Measurements from ENCODE around the gene ROCK2. TPM values are rescaled to one million over a fixed set of nuclear protein-coding genes. Genes with fewer than 3 reads are reported as not detected.

The ROCK2 gene
- total RNA-seq, 4 donors from 2014 or later, result 90.0 to 119 (median 101) TPM

DNA sequence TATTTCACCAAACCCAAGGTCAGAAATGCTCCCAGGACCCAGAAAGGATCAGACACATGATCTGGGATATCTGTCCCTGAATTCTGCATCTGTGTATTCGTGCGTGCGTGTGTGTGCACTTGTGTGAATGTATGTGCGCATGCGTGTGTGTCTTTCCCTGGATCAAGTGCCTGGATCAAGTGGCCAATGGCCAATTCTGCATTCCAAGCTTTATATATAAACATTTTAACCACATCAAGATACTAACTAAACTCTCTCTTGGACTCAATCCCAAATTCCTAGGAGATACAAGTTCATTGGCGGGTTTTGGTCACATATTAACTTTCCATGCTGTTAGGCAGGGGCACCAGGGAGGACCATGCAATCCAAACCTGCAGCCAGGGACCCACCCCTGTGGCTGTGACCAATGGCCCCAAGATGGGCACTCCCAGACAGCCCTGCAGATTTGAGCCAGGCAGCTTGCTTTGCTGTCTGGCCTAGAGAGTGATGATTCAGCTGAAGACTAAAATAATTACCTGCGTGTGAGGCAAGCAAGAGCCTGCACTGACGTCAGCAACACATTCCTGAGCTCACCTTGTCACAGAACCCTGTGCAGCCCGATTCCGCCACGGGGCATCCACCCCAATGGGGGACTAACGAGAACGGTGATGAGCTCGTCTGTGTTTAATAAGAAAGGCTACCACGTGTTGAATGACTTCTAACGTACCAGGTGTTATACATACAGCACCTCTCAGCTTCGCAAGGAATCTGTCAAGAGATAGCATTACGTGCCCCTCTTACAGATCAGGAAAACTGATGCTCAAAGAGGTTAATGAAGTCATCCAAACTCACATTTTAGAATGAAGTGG, 45.3 kb upstream of the ROCK2 start:
- TF ChIP-seq EP300 (IDR thresholded peaks at IDR 0.05) (no peak), POLR2A (IDR thresholded peaks at IDR 0.05; ENCODE audit: low read depth) (no peak), POLR2AphosphoS5 (IDR thresholded peaks at IDR 0.05) (peak; percentile 35 to 44)
- TF ChIP-seq, protein P1, sequence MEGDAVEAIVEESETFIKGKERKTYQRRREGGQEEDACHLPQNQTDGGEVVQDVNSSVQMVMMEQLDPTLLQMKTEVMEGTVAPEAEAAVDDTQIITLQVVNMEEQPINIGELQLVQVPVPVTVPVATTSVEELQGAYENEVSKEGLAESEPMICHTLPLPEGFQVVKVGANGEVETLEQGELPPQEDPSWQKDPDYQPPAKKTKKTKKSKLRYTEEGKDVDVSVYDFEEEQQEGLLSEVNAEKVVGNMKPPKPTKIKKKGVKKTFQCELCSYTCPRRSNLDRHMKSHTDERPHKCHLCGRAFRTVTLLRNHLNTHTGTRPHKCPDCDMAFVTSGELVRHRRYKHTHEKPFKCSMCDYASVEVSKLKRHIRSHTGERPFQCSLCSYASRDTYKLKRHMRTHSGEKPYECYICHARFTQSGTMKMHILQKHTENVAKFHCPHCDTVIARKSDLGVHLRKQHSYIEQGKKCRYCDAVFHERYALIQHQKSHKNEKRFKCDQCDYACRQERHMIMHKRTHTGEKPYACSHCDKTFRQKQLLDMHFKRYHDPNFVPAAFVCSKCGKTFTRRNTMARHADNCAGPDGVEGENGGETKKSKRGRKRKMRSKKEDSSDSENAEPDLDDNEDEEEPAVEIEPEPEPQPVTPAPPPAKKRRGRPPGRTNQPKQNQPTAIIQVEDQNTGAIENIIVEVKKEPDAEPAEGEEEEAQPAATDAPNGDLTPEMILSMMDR (IDR thresholded peaks at IDR 0.05), result no peak
- Histone ChIP-seq H3K9me3 (no peaks in the 10 kb centered on the region), H3K27me3 (no peaks in the 10 kb centered on the region), H3K4me3 (no peak overlapping the region), H3K4me1 (peaks cover 28 to 80% (median 72%) of the 10 kb centered on the region in 4 donors), H3K36me3 (no peaks in the 10 kb centered on the region), H3K27ac (replicated peaks in 1 of 4) (peak overlapping the region; percentile 53 to 60 (median 59))
- whole genome bisulfite sequencing, result 63% methylated on average over 18 of the region's 18 CpGs
- intact Hi-C loops (cut with DNase I), result no loop called here
- DNase-seq (ENCODE audit: extremely low spot score), result no peak

DNA sequence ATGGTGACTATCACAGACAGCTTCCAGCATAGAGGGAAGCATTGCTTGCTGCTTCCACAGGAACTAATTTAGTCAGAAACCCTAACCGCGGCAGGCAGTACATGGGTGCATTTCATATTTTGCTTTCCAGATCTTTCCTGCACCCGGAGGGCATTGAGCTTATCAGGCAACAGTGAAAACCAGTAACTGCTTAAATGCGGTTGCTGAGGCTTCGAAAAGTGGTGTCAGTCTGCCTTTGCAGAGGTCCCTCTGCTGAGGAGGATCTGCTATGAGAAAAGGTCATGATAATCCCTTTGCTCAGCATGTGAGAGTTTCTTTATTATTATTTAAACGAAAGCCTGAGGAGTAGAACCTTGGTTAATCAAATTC, 44.6 kb upstream of the ROCK2 start:
- Histone ChIP-seq H3K9me3 (no peaks in the 10 kb centered on the region), H3K27me3 (no peaks in the 10 kb centered on the region), H3K4me1 (peaks cover 28 to 74% (median 65%) of the 10 kb centered on the region in 4 donors), H3K27ac (replicated peaks in 1 of 4) (peak overlapping the region; percentile 53 to 60 (median 59)), H3K36me3 (no peaks in the 10 kb centered on the region), H3K4me3 (no peak overlapping the region)
- DNase-seq (ENCODE audit: extremely low spot score), result no peak
- WGBS, result 75% methylated on average over 6 of the region's 6 CpGs
- TF ChIP-seq POLR2AphosphoS5 (IDR thresholded peaks at IDR 0.05), result no peak
- TF ChIP-seq, protein P1 (IDR thresholded peaks at IDR 0.05), result no peak
- TF ChIP-seq POLR2A (IDR thresholded peaks at IDR 0.05; ENCODE audit: low read depth), result no peak
- TF ChIP-seq EP300 (IDR thresholded peaks at IDR 0.05), result no peak
- intact Hi-C loops (cut with DNase I), result no loop called here

DNA sequence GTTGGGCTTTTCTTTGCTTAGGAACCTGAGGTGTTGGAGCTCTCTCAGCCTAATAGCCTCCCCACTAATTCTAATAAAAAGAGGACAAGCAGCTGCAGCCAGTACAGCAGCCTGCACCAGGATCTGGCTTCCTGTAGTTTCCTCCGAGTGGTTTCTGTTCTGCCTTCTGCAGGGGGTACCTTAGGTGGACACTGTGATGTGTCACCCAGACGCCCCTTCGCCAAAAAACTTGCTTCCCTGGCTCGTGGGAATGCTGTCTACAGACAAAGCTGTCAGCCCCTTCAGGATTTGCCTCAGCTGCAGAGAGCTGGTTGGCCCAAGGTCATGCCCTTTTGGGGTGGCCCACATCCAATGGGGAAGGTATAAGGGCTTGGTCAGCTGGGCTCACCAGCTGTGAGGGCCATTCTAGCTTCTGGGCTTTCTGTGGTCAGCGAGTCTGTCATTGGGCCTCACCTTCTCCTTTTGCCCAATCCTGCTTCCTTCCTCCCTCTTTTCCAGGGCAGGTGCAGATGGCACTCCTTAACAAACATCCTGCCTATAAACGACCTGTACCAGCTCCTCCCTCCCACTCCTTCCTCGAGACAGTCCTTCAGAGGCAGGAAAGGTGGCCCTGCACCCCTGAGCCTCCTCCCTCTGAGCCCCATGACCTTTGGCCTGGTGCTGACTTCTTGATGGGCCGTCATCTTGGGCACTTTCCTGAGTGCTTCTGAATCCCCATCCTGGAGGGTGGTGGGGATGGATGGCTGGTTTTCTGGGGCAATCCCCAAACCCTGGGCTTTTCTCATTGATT, 44.0 kb upstream of the ROCK2 start:
- Histone ChIP-seq H3K4me1 (peaks cover 26 to 68% (median 60%) of the 10 kb centered on the region in 4 donors), H3K27ac (replicated peaks in 1 of 4) (peak overlapping the region; percentile 18 to 60 (median 59)), H3K36me3 (no peaks in the 10 kb centered on the region), H3K27me3 (no peaks in the 10 kb centered on the region), H3K9me3 (no peaks in the 10 kb centered on the region), H3K4me3 (no peak overlapping the region)
- WGBS, result 60% methylated on average over 8 of the region's 8 CpGs
- no peak for DNase-seq (ENCODE audit: extremely low spot score)
- intact Hi-C loops (cut with DNase I), result no loop called here
- no peak for TF ChIP-seq POLR2A (IDR thresholded peaks at IDR 0.05; ENCODE audit: low read depth)
- TF ChIP-seq POLR2AphosphoS5 (IDR thresholded peaks at IDR 0.05), result no peak
- TF ChIP-seq, protein P1 (IDR thresholded peaks at IDR 0.05), result no peak
- no peak for TF ChIP-seq EP300 (IDR thresholded peaks at IDR 0.05)

DNA sequence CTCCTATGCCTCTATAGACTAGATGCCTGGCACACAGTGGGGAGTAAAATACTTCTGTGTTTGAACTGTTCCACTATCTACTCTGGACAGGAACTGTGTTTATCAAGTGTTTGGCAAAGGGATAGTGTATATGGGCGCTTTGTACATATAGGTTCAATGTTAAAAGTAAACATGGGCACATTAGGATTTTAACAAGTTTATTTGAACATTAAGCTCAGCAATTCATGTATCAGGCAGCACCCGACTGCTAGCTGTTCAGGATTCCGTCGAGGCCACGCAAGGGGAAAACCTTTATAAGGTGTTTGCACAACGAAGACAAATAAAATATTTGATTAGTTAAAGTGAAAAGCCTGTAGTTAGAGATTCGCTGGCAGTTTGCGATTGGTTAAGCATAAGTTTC, 43.4 kb upstream of the ROCK2 start:
- Histone ChIP-seq H3K4me3 (no peak overlapping the region), H3K27me3 (no peaks in the 10 kb centered on the region), H3K36me3 (no peaks in the 10 kb centered on the region), H3K9me3 (no peaks in the 10 kb centered on the region), H3K27ac (replicated peaks in 1 of 4) (peak overlapping the region in 1 of 4 donors; percentile 60), H3K4me1 (peaks cover 21 to 63% (median 55%) of the 10 kb centered on the region in 4 donors)
- 87% methylated on average over 8 of the region's 8 CpGs for WGBS
- DNase-seq (ENCODE audit: extremely low spot score), result no peak
- TF ChIP-seq POLR2AphosphoS5 (IDR thresholded peaks at IDR 0.05) (no peak), POLR2A (IDR thresholded peaks at IDR 0.05; ENCODE audit: low read depth) (no peak)
- TF ChIP-seq, protein P1 (IDR thresholded peaks at IDR 0.05), result no peak
- intact Hi-C loops (cut with DNase I), result no loop called here
